Keratinocyte (primary cell): ENCODE data around the gene FAF1. TPM values are rescaled to one million over a fixed set of nuclear protein-coding genes. Genes with fewer than 3 reads are reported as not detected.

Experiments
- DNase-seq: peaks from one replicate; pipeline ENCODE4 v3.0.0-alpha.2; 2011; ENCODE audit warnings: low read depth, missing footprints, low spot score
- FAIRE-seq: peaks from 2 replicates; lab custom pipeline; 2011; peaks lifted over from hg19 to GRCh38; lab: Jason Lieb, UNC
- H2AFZ ChIP-seq: 2 replicates; pipeline ENCODE4 v1.6.0; 2012; ENCODE audit warnings: low read length, control low read depth, inconsistent platforms; ENCODE audit not compliant: control insufficient read depth
- H3K27ac ChIP-seq: 2 replicates; pipeline ENCODE4 v1.5.1; 2011; ENCODE audit warnings: low read length; ENCODE audit not compliant: control insufficient read depth, insufficient read depth
- H3K27me3 ChIP-seq: 3 replicates; pipeline ENCODE4 v1.6.0; 2011; ENCODE audit warnings: low read length; ENCODE audit not compliant: control insufficient read depth, insufficient read depth; ENCODE audit errors: extremely low read depth
- H3K36me3 ChIP-seq, 2 experiments: 2 replicates in 1 of 2; 3 replicates in 1 of 2; pipeline ENCODE4 v1.5.1; 2011; ENCODE audit warnings: low read length in 2 of 2, mild to moderate bottlenecking in 1 of 2; ENCODE audit not compliant: control insufficient read depth in 2 of 2, insufficient read depth in 2 of 2; ENCODE audit errors: extremely low read depth in 1 of 2
- H3K4me1 ChIP-seq: 3 replicates; pipeline ENCODE4 v1.5.1; 2011; ENCODE audit warnings: low read length; ENCODE audit not compliant: control insufficient read depth, insufficient read depth; ENCODE audit errors: extremely low read depth
- H3K4me2 ChIP-seq: 3 replicates; pipeline ENCODE4 v1.6.0; 2011; ENCODE audit warnings: low read depth, low read length; ENCODE audit not compliant: control insufficient read depth, insufficient read depth; ENCODE audit errors: extremely low read depth
- H3K4me3 ChIP-seq, 3 experiments: fragments of 200-600 bp in 1 of 3; sonication (generic) in 1 of 3; 2 replicates in 2 of 3; 3 replicates in 1 of 3; pipeline ENCODE4 v1.5.1; 2011 to 2016; ENCODE audit warnings: low read length in 3 of 3, mild to moderate bottlenecking in 3 of 3, control low read depth in 2 of 3, inconsistent platforms in 1 of 3, low read depth in 1 of 3, mixed read lengths in 1 of 3, mixed run types in 1 of 3, moderate library complexity in 1 of 3; ENCODE audit not compliant: control insufficient read depth in 2 of 3, insufficient read depth in 2 of 3; ENCODE audit errors: extremely low read depth in 1 of 3
- H3K79me2 ChIP-seq: 2 replicates; pipeline ENCODE4 v1.6.0; 2012; ENCODE audit warnings: low read length; ENCODE audit not compliant: control insufficient read depth, insufficient read depth
- H3K9ac ChIP-seq: 3 replicates; pipeline ENCODE4 v1.6.0; 2011; ENCODE audit warnings: low read length; ENCODE audit not compliant: control insufficient read depth, insufficient read depth; ENCODE audit errors: extremely low read depth
- H3K9me1 ChIP-seq: 3 replicates; pipeline ENCODE4 v1.6.0; 2011; ENCODE audit warnings: low read length; ENCODE audit not compliant: control insufficient read depth, insufficient read depth; ENCODE audit errors: extremely low read depth
- H3K9me3 ChIP-seq: 2 replicates; pipeline ENCODE4 v1.5.1; 2012; ENCODE audit warnings: low read depth, low read length; ENCODE audit not compliant: control insufficient read depth
- H4K20me1 ChIP-seq: 3 replicates; pipeline ENCODE4 v1.6.0; 2011; ENCODE audit warnings: low read length; ENCODE audit not compliant: control insufficient read depth, insufficient read depth; ENCODE audit errors: extremely low read depth
- EZH2 ChIP-seq: IDR thresholded peaks from one replicate; pipeline ENCODE4 v1.6.1; 2012; ENCODE audit warnings: inconsistent platforms, mild to moderate bottlenecking, low read length, moderate library complexity
- dilution Hi-C: fragments of 300-500 bp; cut with MboI; formaldehyde crosslinking; loops from one replicate; pipeline ENCODE4 v1.7.0; 2020; ENCODE audit warnings: low sequenced_read_pairs; ENCODE audit not compliant: extremely low pct_ligation_motif_present
- polyA plus RNA-seq, 5 experiments: library from polyadenylated mRNA; depleted of rRNA in 3 of 5; stranded (reverse) in 3 of 5; stranded (forward) in 1 of 5; unstranded in 1 of 5; fragments of >200 nt; gene quantifications; 1 replicate in 1 of 5; 2 replicates in 3 of 5; 3 replicates in 1 of 5; pipeline versions ENCODE4 v1.2.1 to v1.2.3, GENCODE V29; 2011 to 2012; ENCODE audit warnings: missing spikeins in 2 of 5, low read depth in 1 of 5, low replicate concordance in 1 of 5
- TF ChIP-seq, protein P1 (sequence below), 3 experiments: IDR thresholded peaks in 1 of 3; conservative IDR thresholded peaks in 1 of 3; optimal IDR thresholded peaks in 1 of 3; 2 replicates in 2 of 3; 3 replicates in 1 of 3; pipeline versions ENCODE3 to v1.5.1; 2011; ENCODE audit warnings: low read length in 3 of 3, mild to moderate bottlenecking in 3 of 3, moderate library complexity in 2 of 3, control low read depth in 1 of 3, inconsistent platforms in 1 of 3; ENCODE audit not compliant: insufficient read depth in 2 of 3; ENCODE audit errors: extremely low read depth in 1 of 3

Gene FAF1
- polyA plus RNA-seq, 1 donor (not counting 4 experiments of a cell fraction or from before 2014, with no cell fraction given) = 33.1 TPM

DNA sequence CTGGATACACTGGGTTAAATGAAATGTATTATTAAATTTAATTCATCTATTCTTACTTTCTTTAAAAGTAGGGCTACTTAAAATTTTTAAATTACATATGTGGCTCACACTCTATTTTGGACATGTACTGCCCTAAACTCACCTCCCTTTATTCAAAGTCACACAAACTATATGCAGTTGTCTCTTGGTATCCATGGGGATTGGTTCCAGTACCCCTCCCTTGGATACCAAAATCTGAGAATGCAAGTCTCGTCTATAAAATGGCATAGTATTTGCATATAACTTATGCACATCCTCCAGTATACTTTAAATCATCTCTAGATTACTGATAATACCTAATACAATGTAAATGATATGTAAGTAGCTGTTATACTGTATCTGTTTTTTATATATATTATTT lies 57.6 kb downstream of the FAF1 start:
- Histone ChIP-seq H3K4me1 (no peaks in the 10 kb centered on the region), H3K4me2 (no peak overlapping the region), H3K27me3 (no peaks in the 10 kb centered on the region), H3K4me3 (no peak overlapping the region), H3K79me2 (peaks cover 15% of the 10 kb centered on the region), H3K27ac (no peak overlapping the region), H3K9me1 (no peaks in the 10 kb centered on the region), H3K36me3 (no peaks in the 10 kb centered on the region), H4K20me1 (no peaks in the 10 kb centered on the region), H3K9me3 (no peaks in the 10 kb centered on the region), H2AFZ (no peak overlapping the region), H3K9ac (no peak overlapping the region)
- dilution Hi-C loops = no loop called here
- FAIRE-seq (no peak), DNase-seq (no peak)
- TF ChIP-seq, protein P1, sequence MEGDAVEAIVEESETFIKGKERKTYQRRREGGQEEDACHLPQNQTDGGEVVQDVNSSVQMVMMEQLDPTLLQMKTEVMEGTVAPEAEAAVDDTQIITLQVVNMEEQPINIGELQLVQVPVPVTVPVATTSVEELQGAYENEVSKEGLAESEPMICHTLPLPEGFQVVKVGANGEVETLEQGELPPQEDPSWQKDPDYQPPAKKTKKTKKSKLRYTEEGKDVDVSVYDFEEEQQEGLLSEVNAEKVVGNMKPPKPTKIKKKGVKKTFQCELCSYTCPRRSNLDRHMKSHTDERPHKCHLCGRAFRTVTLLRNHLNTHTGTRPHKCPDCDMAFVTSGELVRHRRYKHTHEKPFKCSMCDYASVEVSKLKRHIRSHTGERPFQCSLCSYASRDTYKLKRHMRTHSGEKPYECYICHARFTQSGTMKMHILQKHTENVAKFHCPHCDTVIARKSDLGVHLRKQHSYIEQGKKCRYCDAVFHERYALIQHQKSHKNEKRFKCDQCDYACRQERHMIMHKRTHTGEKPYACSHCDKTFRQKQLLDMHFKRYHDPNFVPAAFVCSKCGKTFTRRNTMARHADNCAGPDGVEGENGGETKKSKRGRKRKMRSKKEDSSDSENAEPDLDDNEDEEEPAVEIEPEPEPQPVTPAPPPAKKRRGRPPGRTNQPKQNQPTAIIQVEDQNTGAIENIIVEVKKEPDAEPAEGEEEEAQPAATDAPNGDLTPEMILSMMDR (optimal IDR thresholded peaks at IDR 0.05 in 1 of 3, IDR thresholded peaks at IDR 0.05 in 1 of 3, conservative IDR thresholded peaks at IDR 0.05 in 1 of 3; ENCODE audit: extremely low read depth in 1 of 3, insufficient read depth in 2 of 3, low read length in 3 of 3) = no peak
- no peak for TF ChIP-seq EZH2

DNA sequence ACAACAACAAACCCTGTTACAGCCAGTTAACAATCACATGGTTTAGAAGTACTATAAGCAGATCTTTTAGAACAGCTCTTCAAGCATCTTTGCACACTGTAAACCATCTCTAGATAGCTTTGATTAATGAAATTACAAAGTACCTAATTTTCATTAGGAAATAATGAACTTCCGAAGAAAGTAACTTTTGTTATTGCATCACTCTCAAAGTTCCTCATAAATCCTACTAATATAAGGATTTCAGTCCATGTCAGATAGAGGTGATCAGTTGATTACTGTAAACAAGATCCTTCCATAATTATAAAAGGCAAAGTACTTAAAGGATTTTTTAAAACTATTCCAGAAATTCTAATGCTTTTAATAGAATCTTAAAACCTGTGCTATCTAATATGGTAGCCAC lies 58.2 kb downstream of the FAF1 start:
- Histone ChIP-seq H3K79me2 (peaks cover 18% of the 10 kb centered on the region), H3K4me3 (no peak overlapping the region), H3K9me3 (no peaks in the 10 kb centered on the region), H3K9ac (no peak overlapping the region), H2AFZ (no peak overlapping the region), H3K4me1 (no peaks in the 10 kb centered on the region), H3K9me1 (no peaks in the 10 kb centered on the region), H3K27me3 (no peaks in the 10 kb centered on the region), H3K4me2 (no peak overlapping the region), H3K27ac (no peak overlapping the region), H4K20me1 (no peaks in the 10 kb centered on the region), H3K36me3 (no peaks in the 10 kb centered on the region)
- dilution Hi-C loops = no loop called here
- no peak for FAIRE-seq
- DNase-seq = no peak
- TF ChIP-seq, protein P1 (optimal IDR thresholded peaks at IDR 0.05 in 1 of 3, IDR thresholded peaks at IDR 0.05 in 1 of 3, conservative IDR thresholded peaks at IDR 0.05 in 1 of 3; ENCODE audit: extremely low read depth in 1 of 3, insufficient read depth in 2 of 3, low read length in 3 of 3) = no peak
- no peak for TF ChIP-seq EZH2
